Endothelial cell of umbilical vein (primary cell): ENCODE results near the gene RXFP4. TPM values are rescaled to one million over a fixed set of nuclear protein-coding genes. Genes with fewer than 3 reads are reported as not detected.
"Not testable (repeated sequence)": the region's sequence is repeated elsewhere in the genome, so short reads cannot be mapped to it uniquely, and the experiment has no call there.

Source experiments
- BruUV-seq: library from RNA; stranded (reverse); fragments of 400-500 nt; replicated peaks from 2 replicates; lab custom pipeline; 2021; lab: Mats Ljungman, UMichigan
- CTCF ChIA-PET: fragments of 300-600, 350-600 bp; sonication (Branson Sonifier 250); formaldehyde crosslinking; loops from one replicate; lab custom pipeline; 2021; ENCODE audit warnings: antibody characterized with exemption, inconsistent platforms; lab: Charles Lee
- POLR2A ChIA-PET: fragments of 300-600, 350-600 bp; sonication (Branson Sonifier 250); formaldehyde crosslinking; loops from one replicate; lab custom pipeline; 2021; ENCODE audit warnings: antibody characterized with exemption, inconsistent platforms; lab: Charles Lee
- DNase-seq: peaks from one replicate; pipeline ENCODE4 v3.0.0-alpha.2; 2011; ENCODE audit warnings: low read depth, low spot score
- FAIRE-seq: peaks from 2 replicates; lab custom pipeline; 2011; peaks lifted over from hg19 to GRCh38; lab: Jason Lieb, UNC
- H2AFZ ChIP-seq: 2 replicates; pipeline ENCODE4 v1.6.0; 2012; ENCODE audit warnings: low read depth, low read length, control low read depth, inconsistent platforms
- H3K27ac ChIP-seq: 2 replicates; pipeline ENCODE4 v1.5.1; 2011; ENCODE audit warnings: low read depth, mild to moderate bottlenecking, control low read depth, low read length, moderate library complexity; ENCODE audit not compliant: insufficient read depth
- H3K27me3 ChIP-seq, 2 experiments: 2 replicates each; pipeline versions ENCODE4 v1.6.0 to v1.6.1; 2011; ENCODE audit warnings: low read length in 2 of 2, mixed read lengths in 1 of 2; ENCODE audit not compliant: control insufficient read depth in 2 of 2, insufficient read depth in 2 of 2
- H3K36me3 ChIP-seq, 2 experiments: 2 replicates in 1 of 2; 3 replicates in 1 of 2; pipeline ENCODE4 v1.5.1; 2011; ENCODE audit warnings: low read length in 2 of 2, mild to moderate bottlenecking in 1 of 2, moderate library complexity in 1 of 2; ENCODE audit not compliant: control insufficient read depth in 2 of 2, insufficient read depth in 2 of 2; ENCODE audit errors: extremely low read depth in 1 of 2
- H3K4me1 ChIP-seq: 3 replicates; pipeline ENCODE4 v1.5.1; 2011; ENCODE audit warnings: mild to moderate bottlenecking, low read length; ENCODE audit not compliant: control insufficient read depth, insufficient read depth; ENCODE audit errors: extremely low read depth
- H3K4me2 ChIP-seq: 2 replicates; pipeline ENCODE4 v1.6.1; 2011; ENCODE audit warnings: low read length, control low read depth, mixed read lengths; ENCODE audit not compliant: insufficient read depth
- H3K4me3 ChIP-seq, 3 experiments: fragments of 200-600 bp in 1 of 3; sonication (generic), shearing (Covaris generic) in 1 of 3; replicated peaks in 1 of 3; 2 replicates each; pipeline ENCODE4 v1.5.1; 2011 to 2016; ENCODE audit warnings: control low read depth in 3 of 3, low read length in 3 of 3, mild to moderate bottlenecking in 2 of 3, inconsistent platforms in 1 of 3, low read depth in 1 of 3, moderate library complexity in 1 of 3; ENCODE audit not compliant: insufficient read depth in 1 of 3
- H3K79me2 ChIP-seq: 2 replicates; pipeline ENCODE4 v1.6.0; 2012; ENCODE audit warnings: low read length, inconsistent platforms; ENCODE audit not compliant: control insufficient read depth, insufficient read depth
- H3K9ac ChIP-seq: replicated peaks from 2 replicates; pipeline ENCODE3; 2011; ENCODE audit warnings: low read length, control low read depth; ENCODE audit not compliant: insufficient read depth; ENCODE audit errors: extremely low read depth
- H3K9me1 ChIP-seq: replicated peaks from 3 replicates; pipeline ENCODE4 v1.6.0; 2011; ENCODE audit warnings: mild to moderate bottlenecking, low read length; ENCODE audit not compliant: control insufficient read depth, insufficient read depth; ENCODE audit errors: extremely low read depth
- H3K9me3 ChIP-seq: replicated peaks from 2 replicates; pipeline ENCODE4 v1.5.1; 2012; ENCODE audit warnings: low read length, inconsistent platforms; ENCODE audit not compliant: control insufficient read depth, insufficient read depth
- H4K20me1 ChIP-seq: replicated peaks from 2 replicates; pipeline ENCODE3; 2011; ENCODE audit warnings: mild to moderate bottlenecking, low read length; ENCODE audit not compliant: control insufficient read depth, insufficient read depth; ENCODE audit errors: extremely low read depth
- CTCF ChIP-seq, 2 donors: IDR thresholded peaks; 1 replicate in 1 of 2; 2 replicates in 1 of 2; pipeline ENCODE4 v1.5.1; 2011; ENCODE audit warnings: low read length in 2 of 2, mild to moderate bottlenecking in 2 of 2, moderate library complexity in 2 of 2, control low read depth in 1 of 2, inconsistent platforms in 1 of 2, low read depth in 1 of 2; ENCODE audit not compliant: insufficient read depth in 1 of 2; ENCODE audit errors: extremely low read depth in 1 of 2
- EZH2 ChIP-seq: IDR thresholded peaks from 2 replicates; pipeline ENCODE4 v1.6.1; 2012; ENCODE audit warnings: borderline replicate concordance, low read depth, mild to moderate bottlenecking, moderate library complexity, low read length, inconsistent platforms; ENCODE audit not compliant: severe bottlenecking
- FOS ChIP-seq: IDR thresholded peaks from 2 replicates; pipeline ENCODE4 v1.6.1; 2011; ENCODE audit warnings: mild to moderate bottlenecking, low read length, moderate library complexity, borderline replicate concordance; ENCODE audit not compliant: insufficient read depth
- GATA2 ChIP-seq: IDR thresholded peaks from 2 replicates; pipeline ENCODE4 v1.7.0; 2011; ENCODE audit warnings: low read depth, mild to moderate bottlenecking, moderate library complexity, mixed read lengths, low read length; ENCODE audit not compliant: insufficient read length, insufficient read depth
- JUN ChIP-seq: IDR thresholded peaks from 2 replicates; pipeline ENCODE4 v1.6.1; 2011; ENCODE audit warnings: borderline replicate concordance, low read depth; ENCODE audit not compliant: insufficient read length, insufficient read depth
- MAX ChIP-seq: IDR thresholded peaks from 2 replicates; pipeline ENCODE4 v1.6.1; 2011; ENCODE audit not compliant: insufficient read depth, insufficient read length
- MYC ChIP-seq: IDR thresholded peaks from one replicate; pipeline ENCODE4 v1.6.1; 2011; ENCODE audit warnings: mild to moderate bottlenecking, low read depth, low read length
- POLR2A ChIP-seq: IDR thresholded peaks from 2 replicates; pipeline ENCODE4 v1.6.1; 2012; ENCODE audit warnings: low read depth, mild to moderate bottlenecking, control low read depth, low read length
- POLR2AphosphoS5 ChIP-seq: IDR thresholded peaks from 2 replicates; pipeline ENCODE4 v1.6.1; 2012; ENCODE audit warnings: low read depth, mild to moderate bottlenecking, control low read depth, low read length, moderate library complexity; ENCODE audit not compliant: insufficient read depth
- dilution Hi-C: fragments of 300-500 bp; cut with MboI; formaldehyde crosslinking; loops from one replicate; pipeline ENCODE4 v1.15.0; 2019; ENCODE audit warnings: low sequenced_read_pairs; ENCODE audit not compliant: extremely low pct_ligation_motif_present
- intact Hi-C: fragments of 100-400 bp; cut with micrococcal nuclease; formaldehyde crosslinking; loops from one replicate; pipeline ENCODE4 v1.10.0; 2022
- polyA plus RNA-seq, 4 experiments: library from polyadenylated mRNA; depleted of rRNA in 3 of 4; stranded (reverse) in 3 of 4; unstranded in 1 of 4; fragments of >200 nt; gene quantifications; 2 replicates each; pipeline versions ENCODE4 v1.2.1 to v1.2.3, GENCODE V29; 2011 to 2012; ENCODE audit warnings: missing spikeins in 1 of 4
- total RNA-seq: library from RNA; stranded (reverse); gene quantifications from 2 replicates; pipeline ENCODE4 v1.2.3, GENCODE V29; 2021

Gene RXFP4
- total and polyA plus RNA-seq, 2 donors (not counting 3 experiments of a cell fraction or from before 2014, with no cell fraction given) = not detected

- H3K9me1 ChIP-seq, CTCF ChIA-PET, dilution Hi-C loops, intact Hi-C loops, H3K9ac ChIP-seq, BruUV-seq, H3K27me3 ChIP-seq, H2AFZ ChIP-seq, H3K79me2 ChIP-seq, H3K9me3 ChIP-seq, DNase-seq, H4K20me1 ChIP-seq, H3K27ac ChIP-seq, H3K4me3 ChIP-seq, FAIRE-seq, H3K4me2 ChIP-seq: not testable (repeated sequence)
- POLR2A ChIA-PET = interaction anchor here (0.7 kb wide), 1 partner anchor 88 kb away, joined by 4 read pairs; no protein-coding TSS in a partner anchor
- Histone ChIP-seq H3K4me1 (peaks cover 24% of the 10 kb centered on the region), H3K36me3 (peaks cover 14 to 27% of the 10 kb centered on the region in 2 experiments)
Measured at GRCh38 chr1:155896476-155896875, 45.0 kb upstream of the RXFP4 start.

- Histone ChIP-seq H3K9me1 (no peaks in the 10 kb centered on the region), H3K9ac (no peak overlapping the region), H3K4me2 (no peak overlapping the region), H3K27ac (no peak overlapping the region), H3K27me3 (no peaks in the 10 kb centered on the region), H3K79me2 (no peaks in the 10 kb centered on the region), H3K4me1 (peaks cover 16% of the 10 kb centered on the region), H4K20me1 (no peaks in the 10 kb centered on the region), H3K4me3 (no peak overlapping the region), H3K9me3 (no peaks in the 10 kb centered on the region), H2AFZ (no peak overlapping the region), H3K36me3 (peaks cover 16 to 29% of the 10 kb centered on the region in 2 experiments)
- no peak for TF ChIP-seq MAX
- no peak for TF ChIP-seq POLR2AphosphoS5
- TF ChIP-seq CTCF (IDR thresholded peaks at IDR 0.05; ENCODE audit: extremely low read depth in 1 of 2, insufficient read depth in 1 of 2, low read depth in 1 of 2, low read length in 2 of 2) = no peak
- no peak for TF ChIP-seq FOS
- TF ChIP-seq MYC = no peak
- no peak for TF ChIP-seq GATA2
- no peak for TF ChIP-seq JUN
- no peak for TF ChIP-seq POLR2A
- TF ChIP-seq EZH2 = no peak
- no TSS peak for BruUV-seq
- no peak for FAIRE-seq
- ChIA-PET CTCF (no interaction called here), POLR2A (interaction anchor here (0.6 kb wide), 1 partner anchor 9 kb away, joined by 3 read pairs; no protein-coding TSS in a partner anchor)
- dilution Hi-C loops (no loop called here), intact Hi-C loops (no loop called here)
- DNase-seq = no peak
Measured at GRCh38 chr1:155897746-155898145, 43.7 kb upstream of the RXFP4 start.
